ENCODE results near the gene TTR.

Gene TTR

GRCh38 chr18:31617031-31617717, 25.5 kb downstream of the TTR start:
- no peak for DNase-seq
- ATAC-seq: no peak

- no peak for DNase-seq
- no peak for ATAC-seq
These were observed 27.1 kb downstream of the TTR start for GRCh38 chr18:31618801-31619200.

DNA sequence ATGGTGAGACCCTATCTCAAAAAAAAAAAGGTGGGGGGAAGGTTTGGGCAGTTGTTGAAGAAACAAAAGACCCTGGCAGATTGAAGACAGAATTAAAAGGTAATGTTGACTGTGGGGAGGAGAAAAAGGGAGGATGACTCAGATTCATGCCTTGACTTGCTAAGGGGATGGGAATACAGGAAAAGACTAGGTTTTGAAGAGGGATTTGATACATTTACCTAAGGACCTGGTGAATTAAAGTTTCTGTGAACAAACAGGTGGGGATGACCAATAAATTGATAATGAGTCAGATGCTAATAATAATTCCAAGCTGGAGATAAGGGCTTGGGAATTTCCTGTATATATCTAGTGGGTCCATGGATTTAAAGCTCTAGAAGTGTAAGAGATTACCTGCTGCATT, 27.6 kb downstream of the TTR start:
- DNase-seq (no peak), ATAC-seq (no peak)

DNA sequence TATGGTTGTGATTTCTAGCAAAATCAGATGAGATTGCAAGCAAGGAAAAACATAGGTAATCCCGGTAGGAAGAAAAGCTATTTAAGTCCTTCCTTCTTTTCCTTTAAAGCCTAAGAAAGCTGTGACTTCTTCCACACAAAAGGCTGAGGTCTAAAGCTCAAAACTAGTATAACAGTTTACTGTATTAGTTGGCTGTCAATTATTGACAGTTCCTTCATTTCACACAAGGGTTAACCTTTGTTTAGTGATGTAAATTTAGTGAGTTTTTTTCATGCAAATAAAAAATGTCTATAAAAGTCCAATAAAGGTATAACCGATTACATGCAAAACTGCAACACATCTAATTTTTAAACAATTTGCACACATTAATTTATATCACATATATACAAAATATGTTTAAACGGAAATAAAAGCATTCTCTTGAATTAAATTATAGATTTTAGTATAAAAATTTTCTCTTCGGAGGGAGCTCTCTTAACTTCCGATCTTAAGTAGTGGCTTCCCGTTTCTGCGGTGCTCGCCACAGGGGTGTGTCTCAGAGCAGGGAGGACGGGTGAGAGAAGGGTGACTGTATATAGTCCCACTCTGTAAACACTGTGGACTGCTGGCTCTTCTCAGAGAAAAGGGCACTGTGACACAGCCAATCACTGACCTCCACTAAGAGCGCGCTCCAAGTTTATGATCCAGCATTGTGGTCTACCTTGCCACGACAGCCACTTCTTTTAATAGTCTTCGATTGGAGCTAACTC, 33.4 kb downstream of the TTR start:
- no peak for ATAC-seq
- DNase-seq: no peak

DNA sequence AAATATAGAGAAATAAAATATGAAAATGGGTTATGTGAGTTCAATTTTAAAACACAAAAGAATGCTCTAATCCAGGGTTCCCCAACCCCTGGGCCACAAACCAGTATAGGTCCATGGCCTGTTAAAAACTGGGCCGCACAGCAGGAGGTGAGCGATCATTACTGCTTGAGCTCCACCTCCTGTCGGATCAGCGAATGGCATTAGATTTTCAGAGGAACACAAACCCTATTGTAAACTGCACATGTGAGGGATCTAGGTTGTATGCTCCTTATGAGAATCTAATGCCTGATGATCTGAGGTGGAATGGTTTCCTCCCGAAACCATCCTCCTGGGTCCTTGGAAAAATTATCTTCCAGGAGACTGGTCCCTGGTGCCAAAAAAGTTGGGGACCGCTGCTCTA, 34.7 kb downstream of the TTR start:
- no peak for DNase-seq
- ATAC-seq: no peak

GRCh38 chr18:31630549-31630948, 38.9 kb downstream of the TTR start:
- ATAC-seq (no peak), DNase-seq (no peak)

DNA sequence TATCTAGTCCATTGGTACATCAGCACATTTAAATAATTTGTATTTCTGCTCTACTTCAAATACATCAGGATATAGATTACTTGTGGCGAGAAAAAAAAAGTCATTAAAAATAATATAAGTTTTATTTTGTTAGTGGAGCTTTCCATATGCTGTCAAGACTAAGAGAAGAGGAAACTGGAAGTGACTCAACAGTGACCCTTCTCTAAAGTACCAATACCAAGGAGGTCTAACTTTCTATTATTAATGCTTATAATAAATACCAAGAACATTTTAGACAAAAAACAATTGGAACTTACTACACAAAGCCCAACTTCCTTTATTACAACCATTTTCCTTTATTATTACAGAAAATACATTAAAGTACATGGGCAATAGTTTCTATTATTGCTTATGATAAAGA, 39.8 kb downstream of the TTR start:
- no peak for ATAC-seq
- DNase-seq: no peak

GRCh38 chr18:31632356-31632755, 40.7 kb downstream of the TTR start:
- DNase-seq (no peak), ATAC-seq (no peak)

DNA sequence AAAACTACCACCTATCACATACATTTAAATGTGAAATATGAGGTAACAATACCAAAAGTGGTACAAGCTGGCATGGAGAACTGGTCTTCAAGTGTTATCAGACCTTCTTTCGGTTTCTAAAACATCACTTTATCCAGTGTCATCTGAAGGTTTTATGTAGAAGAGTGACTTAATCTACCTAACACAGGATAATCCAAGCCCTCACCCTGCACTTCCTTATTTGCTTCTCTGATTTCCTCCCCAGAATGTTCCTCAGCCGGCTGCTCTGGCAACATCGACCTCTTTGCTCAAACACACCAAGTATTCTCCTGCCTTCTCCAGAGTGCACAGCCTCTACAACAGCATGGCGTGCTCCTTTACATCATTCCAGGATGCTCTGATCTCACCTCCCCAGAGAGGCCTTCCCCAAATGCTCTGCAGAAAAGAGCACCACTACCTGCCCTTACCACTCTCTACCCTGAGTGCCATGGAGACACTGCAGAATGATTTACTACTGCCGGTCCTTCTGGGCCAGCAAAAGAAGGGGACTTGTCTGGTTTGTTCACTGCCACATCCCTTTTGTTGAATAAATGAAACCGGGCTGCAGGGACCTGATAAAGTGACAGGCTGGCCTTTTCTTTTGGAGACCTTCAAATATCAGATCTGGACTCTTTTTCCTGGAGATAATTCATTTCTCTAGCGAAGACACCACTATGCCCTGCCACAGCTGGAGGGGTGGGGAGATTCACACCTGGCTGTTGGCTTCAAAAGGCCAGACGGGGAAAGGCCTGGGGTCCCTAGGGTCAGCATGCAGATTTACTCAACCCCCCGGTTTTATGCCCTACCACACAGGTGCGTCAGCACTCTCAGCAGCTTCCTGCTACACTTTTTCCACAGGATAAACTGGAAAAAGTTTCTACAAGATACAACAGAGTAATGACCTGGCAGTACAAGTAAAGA, 42.0 kb downstream of the TTR start:
- ATAC-seq: no peak
- no peak for DNase-seq

DNA sequence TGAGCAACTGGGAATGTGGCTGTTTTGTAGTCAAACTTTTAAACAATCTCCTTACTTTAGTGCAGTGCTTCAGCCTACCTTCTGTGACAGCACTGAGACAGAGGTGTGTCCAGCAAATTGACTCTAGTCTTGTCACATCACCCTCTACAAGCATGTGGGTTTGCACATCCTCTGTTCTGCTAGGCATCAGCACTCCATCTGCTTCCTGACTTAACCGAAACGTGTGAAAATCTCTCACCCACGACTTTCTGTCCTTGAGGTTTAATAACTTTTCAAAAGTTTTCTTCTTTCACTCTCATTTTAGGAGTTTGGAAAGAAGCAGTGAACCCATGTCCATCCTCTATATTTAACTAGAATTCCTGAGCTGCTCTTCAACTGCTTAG, 42.6 kb downstream of the TTR start:
- ATAC-seq: peak; percentile 68
- DNase-seq: no peak

DNA sequence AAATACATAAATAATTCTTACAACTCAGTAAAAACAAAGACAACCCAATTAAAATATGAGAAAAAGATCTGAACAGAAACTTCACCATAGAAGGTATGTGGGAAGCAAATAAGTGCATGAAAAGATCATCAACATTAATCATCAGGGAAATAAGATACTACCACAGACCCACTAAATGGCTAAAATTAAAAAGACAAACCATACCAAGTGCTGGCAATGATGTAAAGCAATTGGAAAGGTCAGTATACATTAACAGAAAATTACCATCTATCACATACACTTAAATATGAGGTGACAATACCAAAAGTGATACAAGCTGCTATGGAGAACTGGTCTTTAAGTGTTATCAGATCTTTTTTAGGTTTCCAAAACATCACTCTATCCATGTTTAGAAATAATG, 44.7 kb downstream of the TTR start:
- DNase-seq (no peak), ATAC-seq (no peak)

DNA sequence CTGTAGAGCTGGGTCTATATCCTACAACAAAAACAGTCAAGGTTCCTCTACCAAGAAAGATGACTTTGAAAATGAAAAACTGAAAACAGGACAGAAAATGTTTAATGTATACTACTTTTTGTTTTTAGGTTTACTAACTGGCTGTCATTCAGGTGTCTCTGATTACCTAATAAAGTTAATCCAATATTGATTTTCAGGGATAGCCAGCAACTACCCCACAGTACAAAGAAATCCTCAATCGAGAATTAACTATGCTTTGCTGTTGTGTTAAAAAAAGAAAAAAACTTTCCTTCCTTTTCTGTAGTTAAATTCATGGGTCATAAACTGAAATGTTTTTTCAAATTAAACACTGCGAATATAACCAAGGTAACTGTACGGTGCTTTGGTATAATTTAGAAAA, 45.8 kb downstream of the TTR start:
- ATAC-seq (no peak), DNase-seq (no peak)

DNA sequence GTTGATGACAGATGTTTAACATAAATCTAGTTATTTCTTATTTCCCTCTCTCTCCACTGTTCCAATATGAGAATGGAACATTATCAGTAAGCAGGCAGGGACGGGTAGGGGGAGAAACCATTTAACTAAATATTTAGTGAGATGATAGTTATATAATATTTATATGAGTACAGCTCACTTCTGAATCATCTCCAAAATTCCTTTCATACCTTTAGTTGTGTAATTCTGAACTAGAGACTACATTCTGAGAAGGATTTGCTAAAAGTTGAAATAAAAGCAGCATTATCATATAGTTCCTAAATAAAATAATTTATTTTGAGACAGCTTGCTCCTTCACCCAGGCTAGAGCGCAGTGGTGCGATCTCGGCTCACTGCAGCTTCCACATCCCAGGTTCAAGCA, 51.3 kb downstream of the TTR start:
- no peak for ATAC-seq
- DNase-seq: no peak

DNA sequence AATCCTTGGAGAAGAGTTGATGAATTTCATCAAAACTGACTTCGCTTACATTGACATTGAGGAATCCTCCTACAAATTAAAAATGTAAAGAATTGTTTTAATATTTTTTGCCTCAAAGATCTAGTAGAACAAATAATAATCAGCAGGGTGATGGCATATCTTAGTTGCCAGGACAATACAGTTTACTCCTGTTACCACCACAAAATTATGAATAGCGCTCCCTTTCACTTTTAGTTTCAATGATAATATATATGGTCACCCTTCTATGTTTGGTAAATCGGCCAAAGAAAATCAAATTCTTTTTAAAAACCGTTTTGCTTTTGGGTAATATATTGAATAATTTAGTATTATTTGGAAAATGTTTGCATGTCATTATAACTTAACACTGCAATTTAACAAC, 53.7 kb downstream of the TTR start:
- ATAC-seq: no peak

GRCh38 chr18:31646332-31647126, 54.9 kb downstream of the TTR start:
- DNase-seq (no peak), ATAC-seq (no peak)

More for the DNA sequence above, 53.7 kb downstream of the TTR start:
- DNase-seq: no peak

DNA sequence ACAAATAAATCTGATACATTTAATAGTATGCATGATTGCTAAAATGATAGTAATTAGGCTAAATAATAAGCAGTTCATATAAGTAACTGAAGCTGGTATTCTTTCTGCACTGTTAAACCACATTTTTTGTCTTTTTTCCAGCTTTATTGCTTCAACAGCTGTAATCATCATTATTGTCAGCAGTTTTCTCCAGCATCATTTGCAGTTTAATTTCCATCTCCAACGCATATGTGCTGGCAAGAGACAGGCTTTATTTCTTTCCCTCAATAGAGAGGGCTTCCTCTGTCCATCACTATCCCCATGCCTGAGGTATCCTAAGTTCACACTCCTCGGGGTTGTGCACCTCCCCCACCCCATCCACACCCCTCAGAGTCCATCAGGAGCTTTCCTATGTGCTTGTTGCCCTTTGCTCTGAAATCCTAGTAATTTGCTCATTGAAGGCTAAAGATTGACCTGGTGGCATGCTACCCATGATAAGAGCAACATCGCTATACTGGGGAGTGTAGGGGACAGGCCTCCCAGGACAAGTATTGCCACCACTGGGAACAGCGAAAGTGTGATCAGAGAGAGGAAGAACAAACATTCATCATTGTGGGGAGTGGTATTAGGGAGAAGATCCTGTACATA, 55.6 kb downstream of the TTR start:
- DNase-seq (no peak), ATAC-seq (no peak)
